ENCODE results near the gene TWNK. TPM values are rescaled to one million over a fixed set of nuclear protein-coding genes. Genes with fewer than 3 reads are reported as not detected.

TWNK gene
- total RNA-seq, 2 experiments from 2014 or later = 2.7 to 2.8 TPM

DNA sequence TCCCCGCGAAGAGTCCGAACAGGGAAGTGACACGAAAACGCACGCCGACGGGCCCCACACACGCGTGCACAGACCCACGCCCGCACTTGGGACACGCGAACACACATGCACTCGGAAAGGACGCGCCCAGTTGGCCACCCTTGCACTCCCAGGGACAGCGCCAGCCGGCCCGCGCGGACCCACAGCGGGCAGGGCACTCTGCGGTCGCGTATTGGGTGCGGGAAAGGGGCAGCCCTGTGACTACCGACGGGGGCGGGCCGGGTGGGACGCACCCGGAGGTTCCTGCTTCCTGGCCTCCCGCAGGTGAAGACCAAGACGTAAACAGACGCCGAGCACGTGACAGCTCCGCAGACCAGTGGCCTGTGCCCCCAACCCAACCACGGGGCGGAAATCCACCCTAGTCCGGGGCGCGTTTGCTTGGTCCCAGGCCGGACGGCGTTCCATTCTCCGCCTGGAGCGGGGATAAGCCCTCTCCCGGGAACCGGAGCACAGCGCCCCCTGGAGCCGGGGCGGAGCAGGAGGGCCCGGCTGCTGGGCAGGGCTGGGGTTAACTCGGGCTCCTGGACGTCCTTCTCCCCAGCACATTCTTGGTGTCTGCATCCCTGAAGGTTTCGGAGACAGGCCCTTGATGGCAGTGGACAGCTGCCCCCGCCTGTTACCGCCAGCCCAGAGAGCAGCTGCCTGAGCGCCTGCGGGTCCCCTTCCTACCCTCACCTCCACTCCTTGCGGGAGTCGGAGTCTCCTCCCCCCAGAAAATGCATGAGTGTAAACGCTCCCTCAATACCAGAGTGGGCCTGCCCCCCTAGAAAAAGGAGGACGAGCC, 10.2 kb downstream of the TWNK start:
- TF ChIP-seq, protein P1, sequence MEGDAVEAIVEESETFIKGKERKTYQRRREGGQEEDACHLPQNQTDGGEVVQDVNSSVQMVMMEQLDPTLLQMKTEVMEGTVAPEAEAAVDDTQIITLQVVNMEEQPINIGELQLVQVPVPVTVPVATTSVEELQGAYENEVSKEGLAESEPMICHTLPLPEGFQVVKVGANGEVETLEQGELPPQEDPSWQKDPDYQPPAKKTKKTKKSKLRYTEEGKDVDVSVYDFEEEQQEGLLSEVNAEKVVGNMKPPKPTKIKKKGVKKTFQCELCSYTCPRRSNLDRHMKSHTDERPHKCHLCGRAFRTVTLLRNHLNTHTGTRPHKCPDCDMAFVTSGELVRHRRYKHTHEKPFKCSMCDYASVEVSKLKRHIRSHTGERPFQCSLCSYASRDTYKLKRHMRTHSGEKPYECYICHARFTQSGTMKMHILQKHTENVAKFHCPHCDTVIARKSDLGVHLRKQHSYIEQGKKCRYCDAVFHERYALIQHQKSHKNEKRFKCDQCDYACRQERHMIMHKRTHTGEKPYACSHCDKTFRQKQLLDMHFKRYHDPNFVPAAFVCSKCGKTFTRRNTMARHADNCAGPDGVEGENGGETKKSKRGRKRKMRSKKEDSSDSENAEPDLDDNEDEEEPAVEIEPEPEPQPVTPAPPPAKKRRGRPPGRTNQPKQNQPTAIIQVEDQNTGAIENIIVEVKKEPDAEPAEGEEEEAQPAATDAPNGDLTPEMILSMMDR (IDR thresholded peaks at IDR 0.05) = peak; percentile 99
- Histone ChIP-seq H3K4me1 (ENCODE audit: insufficient read depth, low read length) (peaks cover 41% of the 10 kb centered on the region), H3K9me3 (ENCODE audit: control insufficient read depth in 1 of 2, insufficient read depth in 1 of 2, low read length in 2 of 2) (no peaks in the 10 kb centered on the region), H3K27me3 (ENCODE audit: control insufficient read depth in 1 of 2, insufficient read depth in 2 of 2, low read length in 2 of 2) (no peaks in the 10 kb centered on the region), H3K4me3 (ENCODE audit: low read length) (peak overlapping the region; percentile 97), H3K36me3 (ENCODE audit: insufficient read depth, low read length) (peaks cover 12% of the 10 kb centered on the region), H3K27ac (ENCODE audit: low read depth in 1 of 2, low read length in 2 of 2) (peak overlapping the region; percentile 82 to 90)
- ATAC-seq (ENCODE audit: poor library complexity) (peak; percentile 46), DNase-seq (peak; percentile 38 to 81 (median 64))
- H3K4me3 Mint-ChIP-seq = peak overlapping the region; percentile 90
- H3K4me1 Mint-ChIP-seq (ENCODE audit: low read depth) = peaks cover 25% of the 10 kb centered on the region
- POLR2A ChIA-PET = interaction anchor here (0.6 to 5.1 kb wide), 7 partner anchors 9 to 1454 kb away, joined by 3 to 44 read pairs (median 6); partner anchors contain the start of genes C10orf95, MRPL43, PDZD7 and SFXN3
- no peaks in the 10 kb centered on the region for H3K27me3 Mint-ChIP-seq
- no peaks in the 10 kb centered on the region for H3K9me3 Mint-ChIP-seq
- intact Hi-C loops (cut with DNase I, micrococcal nuclease) = loop anchor here in 1 of 2 experiments (1.0 kb wide), 1 partner anchor 34 kb away; the partner anchor contains the start of genes PDZD7 and SFXN3
- CTCF ChIA-PET = interaction anchor here (0.7 to 3.6 kb wide), 13 partner anchors 8 to 462 kb away, joined by 3 to 20 read pairs (median 5); partner anchors contain the start of genes HIF1AN, PDZD7 and SFXN3
- H3K27ac Mint-ChIP-seq = peak overlapping the region; percentile 81
- peaks cover 27% of the 10 kb centered on the region for H3K36me3 Mint-ChIP-seq (ENCODE audit: low read depth)

DNA sequence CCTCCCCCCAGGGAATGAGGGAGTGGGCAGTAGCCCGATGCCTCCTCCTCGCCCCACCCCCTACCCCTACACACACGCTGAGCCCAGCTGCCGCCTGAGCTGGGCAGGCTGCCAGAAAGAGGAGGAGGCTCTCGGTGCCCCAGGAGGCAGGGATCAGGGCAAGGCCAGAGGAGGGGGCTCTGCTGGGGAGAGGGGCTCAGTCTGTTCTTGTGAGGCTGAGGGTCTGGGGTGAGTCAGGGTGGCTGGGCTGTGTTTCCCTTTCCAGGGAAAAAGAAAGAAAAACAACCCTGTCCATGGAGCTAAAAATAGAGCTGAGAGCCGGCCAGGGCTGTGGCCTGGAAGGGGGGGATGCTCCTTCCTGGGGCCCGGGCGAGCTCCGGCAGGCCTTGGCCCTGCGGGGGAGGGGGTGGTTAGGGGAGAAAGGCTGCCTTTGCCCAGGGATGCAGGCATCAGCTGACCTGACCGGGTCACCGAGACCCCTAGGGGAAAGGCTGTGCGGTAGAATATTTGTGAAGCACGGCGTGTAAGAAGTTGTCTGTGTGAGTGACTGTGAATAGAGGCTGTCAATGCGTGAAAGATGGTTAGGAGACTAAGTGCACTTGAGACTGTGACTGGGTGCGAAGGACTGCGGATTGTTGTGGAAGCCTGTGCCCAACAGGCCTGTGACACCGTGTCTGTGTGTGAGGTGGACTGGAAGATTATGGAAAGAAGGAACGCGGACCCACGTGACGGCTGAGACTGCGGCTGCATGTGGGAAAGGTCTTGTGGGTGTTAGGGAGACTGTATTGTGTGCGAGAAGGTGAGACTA, 11.0 kb downstream of the TWNK start:
- Mint-ChIP-seq H3K27ac (peak overlapping the region; percentile 76), H3K27me3 (no peaks in the 10 kb centered on the region), H3K4me3 (peak overlapping the region; percentile 90), H3K36me3 (ENCODE audit: low read depth) (peaks cover 19% of the 10 kb centered on the region), H3K9me3 (no peaks in the 10 kb centered on the region), H3K4me1 (ENCODE audit: low read depth) (peaks cover 25% of the 10 kb centered on the region)
- no peaks in the 10 kb centered on the region for H3K27me3 ChIP-seq (ENCODE audit: control insufficient read depth in 1 of 2, insufficient read depth in 2 of 2, low read length in 2 of 2)
- TF ChIP-seq, protein P1 (IDR thresholded peaks at IDR 0.05) = no peak
- peak overlapping the region; percentile 82 to 90 for H3K27ac ChIP-seq (ENCODE audit: low read depth in 1 of 2, low read length in 2 of 2)
- H3K4me3 ChIP-seq (ENCODE audit: low read length) = peak overlapping the region; percentile 97
- DNase-seq = peak in 13 of 14 experiments; percentile 41 to 84 (median 65)
- H3K36me3 ChIP-seq (ENCODE audit: insufficient read depth, low read length) = peaks cover 14% of the 10 kb centered on the region
- peak; percentile 35 for ATAC-seq (ENCODE audit: poor library complexity)
- H3K9me3 ChIP-seq (ENCODE audit: control insufficient read depth in 1 of 2, insufficient read depth in 1 of 2, low read length in 2 of 2) = no peaks in the 10 kb centered on the region
- ChIA-PET POLR2A (interaction anchor here (0.6 to 5.1 kb wide), 6 partner anchors 11 to 1453 kb away, joined by 3 to 44 read pairs (median 8); partner anchors contain the start of genes C10orf95, MRPL43, PDZD7 and SFXN3), CTCF (interaction anchor here (1.0 to 3.6 kb wide), 9 partner anchors 8 to 463 kb away, joined by 3 to 20 read pairs (median 5); partner anchors contain the start of genes HIF1AN, PDZD7 and SFXN3)
- peaks cover 41% of the 10 kb centered on the region for H3K4me1 ChIP-seq (ENCODE audit: insufficient read depth, low read length)
- intact Hi-C loops (cut with DNase I, micrococcal nuclease) = loop anchor here in 1 of 2 experiments (1.0 kb wide), 1 partner anchor 33 kb away; the partner anchor contains the start of genes PDZD7 and SFXN3
